ENCODE data around the gene FAM78A.

The FAM78A gene

GRCh38 chr9:131227112-131227958 is 49.0 kb downstream of the FAM78A start:
- TF ChIP-seq TAF1 (IDR thresholded peaks at IDR 0.05; ENCODE audit: borderline replicate concordance, insufficient read depth, low read length) (no peak), FOXP2 (optimal IDR thresholded peaks at IDR 0.05; ENCODE audit: borderline replicate concordance, extremely low read depth, extremely low read length, insufficient read depth) (no peak), POLR2AphosphoS5 (IDR thresholded peaks at IDR 0.05; ENCODE audit: low read depth, low read length) (no peak), SIN3A (IDR thresholded peaks at IDR 0.05; ENCODE audit: borderline replicate concordance, insufficient read depth, low read length) (no peak)
- TF ChIP-seq, protein P1, sequence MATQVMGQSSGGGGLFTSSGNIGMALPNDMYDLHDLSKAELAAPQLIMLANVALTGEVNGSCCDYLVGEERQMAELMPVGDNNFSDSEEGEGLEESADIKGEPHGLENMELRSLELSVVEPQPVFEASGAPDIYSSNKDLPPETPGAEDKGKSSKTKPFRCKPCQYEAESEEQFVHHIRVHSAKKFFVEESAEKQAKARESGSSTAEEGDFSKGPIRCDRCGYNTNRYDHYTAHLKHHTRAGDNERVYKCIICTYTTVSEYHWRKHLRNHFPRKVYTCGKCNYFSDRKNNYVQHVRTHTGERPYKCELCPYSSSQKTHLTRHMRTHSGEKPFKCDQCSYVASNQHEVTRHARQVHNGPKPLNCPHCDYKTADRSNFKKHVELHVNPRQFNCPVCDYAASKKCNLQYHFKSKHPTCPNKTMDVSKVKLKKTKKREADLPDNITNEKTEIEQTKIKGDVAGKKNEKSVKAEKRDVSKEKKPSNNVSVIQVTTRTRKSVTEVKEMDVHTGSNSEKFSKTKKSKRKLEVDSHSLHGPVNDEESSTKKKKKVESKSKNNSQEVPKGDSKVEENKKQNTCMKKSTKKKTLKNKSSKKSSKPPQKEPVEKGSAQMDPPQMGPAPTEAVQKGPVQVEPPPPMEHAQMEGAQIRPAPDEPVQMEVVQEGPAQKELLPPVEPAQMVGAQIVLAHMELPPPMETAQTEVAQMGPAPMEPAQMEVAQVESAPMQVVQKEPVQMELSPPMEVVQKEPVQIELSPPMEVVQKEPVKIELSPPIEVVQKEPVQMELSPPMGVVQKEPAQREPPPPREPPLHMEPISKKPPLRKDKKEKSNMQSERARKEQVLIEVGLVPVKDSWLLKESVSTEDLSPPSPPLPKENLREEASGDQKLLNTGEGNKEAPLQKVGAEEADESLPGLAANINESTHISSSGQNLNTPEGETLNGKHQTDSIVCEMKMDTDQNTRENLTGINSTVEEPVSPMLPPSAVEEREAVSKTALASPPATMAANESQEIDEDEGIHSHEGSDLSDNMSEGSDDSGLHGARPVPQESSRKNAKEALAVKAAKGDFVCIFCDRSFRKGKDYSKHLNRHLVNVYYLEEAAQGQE (IDR thresholded peaks at IDR 0.05; ENCODE audit: insufficient read depth in 1 of 2, low read depth in 2 of 2, low read length in 2 of 2), result no peak

DNA sequence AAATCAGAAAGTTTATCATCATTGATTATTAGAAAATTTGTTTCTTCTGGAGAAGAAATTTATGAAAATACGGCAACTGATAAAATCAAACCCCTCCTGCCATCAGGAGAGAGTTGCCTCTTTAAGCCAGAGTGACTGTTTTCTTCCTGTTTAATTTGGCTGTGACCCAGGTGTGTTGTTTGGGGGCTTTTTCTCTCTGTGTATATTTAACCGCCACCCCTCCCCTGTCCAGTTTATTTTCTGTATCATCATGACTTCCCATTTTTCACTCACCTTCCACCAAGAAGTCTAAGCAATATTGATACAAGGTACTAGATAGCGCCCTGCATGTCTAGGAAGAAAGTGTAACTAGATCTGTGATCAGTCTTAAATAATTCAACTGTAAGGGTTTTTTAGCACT is 50.1 kb downstream of the FAM78A start:
- TF ChIP-seq POLR2AphosphoS5 (IDR thresholded peaks at IDR 0.05; ENCODE audit: low read depth, low read length), result no peak
- no peak for TF ChIP-seq TAF1 (IDR thresholded peaks at IDR 0.05; ENCODE audit: borderline replicate concordance, insufficient read depth, low read length)
- TF ChIP-seq SIN3A (IDR thresholded peaks at IDR 0.05; ENCODE audit: borderline replicate concordance, insufficient read depth, low read length), result no peak
- TF ChIP-seq, protein P1 (IDR thresholded peaks at IDR 0.05; ENCODE audit: insufficient read depth in 1 of 2, low read depth in 2 of 2, low read length in 2 of 2), result no peak
- TF ChIP-seq FOXP2 (optimal IDR thresholded peaks at IDR 0.05; ENCODE audit: borderline replicate concordance, extremely low read depth, extremely low read length, insufficient read depth), result no peak

DNA sequence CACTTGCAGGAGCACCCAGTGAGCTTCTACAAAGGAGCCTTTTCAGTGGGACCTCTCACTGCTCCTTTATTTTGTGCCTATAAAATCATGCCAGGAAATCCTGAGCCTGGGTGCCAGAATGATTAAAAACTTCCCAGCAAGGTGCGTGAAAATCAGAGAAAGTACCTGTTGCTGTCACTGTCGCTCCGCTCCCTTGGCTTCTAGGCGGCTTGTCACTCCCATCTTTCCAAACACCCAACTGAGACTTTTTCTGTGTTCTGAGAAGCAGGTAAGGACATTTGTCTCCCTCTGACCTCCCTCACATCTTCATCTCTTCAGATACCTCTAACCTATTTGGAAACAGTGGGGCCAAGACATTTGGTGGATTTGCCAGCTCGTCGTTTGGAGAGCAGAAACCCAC is 53.9 kb downstream of the FAM78A start:
- TF ChIP-seq, protein P1 (IDR thresholded peaks at IDR 0.05; ENCODE audit: insufficient read depth in 1 of 2, low read depth in 2 of 2, low read length in 2 of 2), result no peak
- TF ChIP-seq FOXP2 (optimal IDR thresholded peaks at IDR 0.05; ENCODE audit: borderline replicate concordance, extremely low read depth, extremely low read length, insufficient read depth), result no peak
- TF ChIP-seq TAF1 (IDR thresholded peaks at IDR 0.05; ENCODE audit: borderline replicate concordance, insufficient read depth, low read length), result no peak
- TF ChIP-seq POLR2AphosphoS5 (IDR thresholded peaks at IDR 0.05; ENCODE audit: low read depth, low read length), result no peak
- no peak for TF ChIP-seq SIN3A (IDR thresholded peaks at IDR 0.05; ENCODE audit: borderline replicate concordance, insufficient read depth, low read length)

- TF ChIP-seq FOXP2 (optimal IDR thresholded peaks at IDR 0.05; ENCODE audit: borderline replicate concordance, extremely low read depth, extremely low read length, insufficient read depth), result no peak
- no peak for TF ChIP-seq TAF1 (IDR thresholded peaks at IDR 0.05; ENCODE audit: borderline replicate concordance, insufficient read depth, low read length)
- TF ChIP-seq SIN3A (IDR thresholded peaks at IDR 0.05; ENCODE audit: borderline replicate concordance, insufficient read depth, low read length), result no peak
- TF ChIP-seq POLR2AphosphoS5 (IDR thresholded peaks at IDR 0.05; ENCODE audit: low read depth, low read length), result no peak
- TF ChIP-seq, protein P1 (IDR thresholded peaks at IDR 0.05; ENCODE audit: insufficient read depth in 1 of 2, low read depth in 2 of 2, low read length in 2 of 2), result no peak
Observed at GRCh38 chr9:131220485-131220884, 55.8 kb downstream of the FAM78A start.

Measured in PFSK-1 (cell line).